ENCODE measurements around the gene EXOC3. TPM values are rescaled to one million over a fixed set of nuclear protein-coding genes. Genes with fewer than 3 reads are reported as not detected.
"Not testable (repeated sequence)": the region's sequence is repeated elsewhere in the genome, so short reads cannot be mapped to it uniquely, and the experiment has no call there.

The EXOC3 gene
- total and polyA plus RNA-seq, 11 donors: 20.6 to 45.5 (median 42.8) TPM

- WGBS, 4 donors: 17 to 41% (median 28%) methylated on average over 5 to 30 of the region's 30 CpGs
- no peak for TF ChIP-seq CTCF (IDR thresholded peaks at IDR 0.05)
- TF ChIP-seq POLR2A (IDR thresholded peaks at IDR 0.05): no peak
- Histone ChIP-seq H3K36me3 (peaks cover 0 to 15% (median 5%) of the 10 kb centered on the region in 9 donors), H3K9me3 (no peaks in the 10 kb centered on the region), H3K27ac (peak overlapping the region; percentile 53 to 92 (median 78)), H3K4me3 (peak overlapping the region; percentile 62 to 99 (median 92)), H3K4me1 (peaks cover 3 to 40% (median 18%) of the 10 kb centered on the region in 12 donors), H3K27me3 (peaks cover 0 to 26% (median 23%) of the 10 kb centered on the region in 9 donors)
- ATAC-seq: peak; percentile 11 to 27 (median 18)
- peak in 4 of 5 donors; percentile 29 to 69 (median 44) for DNase-seq
- intact Hi-C loops (cut with DNase I): loop anchor here in 1 of 10 donors (10.0 kb wide), 2 partner anchors 143 to 433 kb away; partner anchors contain the start of gene CEP72
These were observed 29.2 kb downstream of the EXOC3 start for GRCh38 chr5:472076-472655.

- DNase-seq (peak; percentile 89 to 95 (median 91)), ATAC-seq (peak; percentile 66 to 88 (median 86))
- 0 to 1% (median 0%) methylated on average over 1 to 137 of the region's 137 CpGs for WGBS, 4 donors
- intact Hi-C loops (cut with DNase I): loop anchor here in 1 of 10 donors (10.0 kb wide), 2 partner anchors 142 to 432 kb away; partner anchors contain the start of gene CEP72
- Histone ChIP-seq H3K4me3 (peak overlapping the region; percentile 86 to 99 (median 92)), H3K27ac (peak overlapping the region; percentile 53 to 92 (median 80)), H3K4me1 (peaks cover 3 to 40% (median 18%) of the 10 kb centered on the region in 12 donors), H3K27me3 (peaks cover 0 to 33% (median 24%) of the 10 kb centered on the region in 9 donors), H3K9me3 (no peaks in the 10 kb centered on the region), H3K36me3 (peaks cover 0 to 14% (median 3%) of the 10 kb centered on the region in 9 donors)
- TF ChIP-seq CTCF (IDR thresholded peaks at IDR 0.05): peak in 1 of 12 donors; percentile 54
- TF ChIP-seq POLR2A (IDR thresholded peaks at IDR 0.05): peak in 1 of 2 donors; percentile 91
These were observed 29.9 kb downstream of the EXOC3 start for GRCh38 chr5:472656-473550.

GRCh38 chr5:473551-474192 is 30.7 kb downstream of the EXOC3 start:
- no peak for TF ChIP-seq POLR2A (IDR thresholded peaks at IDR 0.05)
- TF ChIP-seq CTCF (IDR thresholded peaks at IDR 0.05): no peak
- peak overlapping the region; percentile 72 to 99 (median 92) for H3K4me3 ChIP-seq
- peaks cover 0 to 41% (median 25%) of the 10 kb centered on the region in 9 donors for H3K27me3 ChIP-seq
- peaks cover 0 to 14% (median 3%) of the 10 kb centered on the region in 9 donors for H3K36me3 ChIP-seq
- WGBS, 4 donors: 0 to 1% (median 1%) methylated on average over 20 to 44 of the region's 44 CpGs
- H3K9me3 ChIP-seq: no peaks in the 10 kb centered on the region
- intact Hi-C loops (cut with DNase I): loop anchor here in 1 of 10 donors (10.0 kb wide), 2 partner anchors 141 to 431 kb away; partner anchors contain the start of gene CEP72
- peak overlapping the region in 11 of 12 donors; percentile 55 to 88 (median 70) for H3K27ac ChIP-seq
- peak in 3 of 5 donors; percentile 25 to 48 (median 48) for DNase-seq
- peaks cover 3 to 40% (median 18%) of the 10 kb centered on the region in 12 donors for H3K4me1 ChIP-seq
- ATAC-seq: peak in 3 of 4 donors; percentile 14 to 28 (median 17)

- peaks cover 3 to 40% (median 18%) of the 10 kb centered on the region in 12 donors for H3K4me1 ChIP-seq
- H3K4me3 ChIP-seq: peak overlapping the region in 9 of 12 donors; percentile 72 to 99 (median 93)
- ATAC-seq, H3K27ac ChIP-seq, H3K9me3 ChIP-seq, H3K36me3 ChIP-seq: not testable (repeated sequence)
- intact Hi-C loops (cut with DNase I): loop anchor here in 1 of 10 donors (10.0 kb wide), 2 partner anchors 140 to 430 kb away; partner anchors contain the start of gene CEP72
- WGBS, 4 donors: 1 to 2% (median 2%) methylated on average over 9 to 49 of the region's 50 CpGs
- peak in 2 of 5 donors; percentile 2 to 4 for DNase-seq
- peaks cover 4 to 47% (median 32%) of the 10 kb centered on the region in 9 donors for H3K27me3 ChIP-seq
These were observed 31.4 kb downstream of the EXOC3 start for GRCh38 chr5:474232-474839.
